Heart right ventricle (tissue), 16 donors: ENCODE data around the gene SOCS3. TPM values are rescaled to one million over a fixed set of nuclear protein-coding genes. Genes with fewer than 3 reads are reported as not detected.
A peak's percentile ranks its signal among the peaks of the same experiment; 100 is the strongest.
"Not testable (repeated sequence)": the region's sequence is repeated elsewhere in the genome, so short reads cannot be mapped to it uniquely, and the experiment has no call there.

Experiments
- ATAC-seq, 8 donors: fragments of 200-7000 bp; cut with Tn5 transposase; one replicate each; pipeline ENCODE4 v1.9.1; 2020; ENCODE audit warnings: mild to moderate bottlenecking in 8 of 8, moderate library complexity in 8 of 8, moderate number of reproducible peaks in 1 of 8
- DNase-seq, 2 donors: peaks; one replicate each; pipeline ENCODE4 v3.0.0-alpha.2; 2020
- H3K27ac ChIP-seq, 10 donors: fragments of 200-600 bp; sonication (generic) in 2 of 10; one replicate each; pipeline versions ENCODE4 v1.5.0 to v1.8.0; 2020 to 2022; ENCODE audit warnings: mild to moderate bottlenecking in 3 of 10
- H3K27me3 ChIP-seq, 7 donors: fragments of 200-600 bp; one replicate each; pipeline ENCODE4 v1.8.0; 2021 to 2022; ENCODE audit warnings: mild to moderate bottlenecking in 2 of 7
- H3K36me3 ChIP-seq, 9 donors: fragments of 200-600 bp; sonication (generic) in 1 of 9; one replicate each; pipeline versions ENCODE4 v1.5.0 to v1.8.0; 2020 to 2022; ENCODE audit warnings: mild to moderate bottlenecking in 2 of 9
- H3K4me1 ChIP-seq, 9 donors: fragments of 200-600 bp; sonication (generic) in 1 of 9; one replicate each; pipeline versions ENCODE4 v1.5.0 to v1.8.0; 2020 to 2022; ENCODE audit warnings: mild to moderate bottlenecking in 4 of 9
- H3K4me3 ChIP-seq, 10 donors: fragments of 200-600 bp; sonication (generic) in 2 of 10; one replicate each; pipeline versions ENCODE4 v1.5.0 to v1.8.0; 2020 to 2022; ENCODE audit warnings: mild to moderate bottlenecking in 7 of 10, moderate library complexity in 2 of 10
- H3K9me3 ChIP-seq, 11 donors: fragments of 200-600 bp in 10 of 11; sonication (generic) in 2 of 11; one replicate each; pipeline versions ENCODE4 v1.5.0 to v1.8.0; 2013 to 2022; ENCODE audit warnings: mild to moderate bottlenecking in 2 of 11, control low read depth in 1 of 11, moderate library complexity in 1 of 11
- CTCF ChIP-seq, 9 donors: fragments of 200-600 bp; sonication (generic) in 2 of 9; IDR thresholded peaks; one replicate each; pipeline versions ENCODE4 v1.5.0 to v1.8.0; 2021 to 2022; ENCODE audit warnings: antibody characterized with exemption in 9 of 9, mild to moderate bottlenecking in 5 of 9, moderate library complexity in 1 of 9
- WGBS, 2 donors: extraction: QIAGEN DNeasy Blood & Tissue Kit; methylation state at CpG; one replicate each; pipeline ENCODE4 v1.1.7; 2013; ENCODE audit warnings: inconsistent platforms in 1 of 2; 5-methylcytosine and 5-hydroxymethylcytosine counted together
- intact Hi-C, 10 donors: fragments of 100-400 bp; cut with DNase I; formaldehyde crosslinking; loops; one replicate each; pipeline versions ENCODE4 v1.11.1 to v1.14.2; 2022
- polyA plus RNA-seq, 2 donors: library from polyadenylated mRNA; stranded (reverse); fragments of 200-250 nt; gene quantifications; one replicate each; pipeline ENCODE4 v1.2.3, GENCODE V29; 2013
- total RNA-seq, 10 donors: library from RNA; stranded (reverse); fragmentation: NEBNext Ultra II Directional in 3 of 10; extraction: Animal tissue kit (Norgen Biotek cat#: 25700) in 3 of 10; gene quantifications; one replicate each; pipeline versions ENCODE4 v1.2.1 to v1.2.4, GENCODE V29; 2021 to 2023
- donor health status: Arrhythmogenic right ventricular cardiomyopathy.
- donor health status: ischemic (EF 13 %, LVEDD 7.1; RV severe dilation, severe dysfunction).
- donor health status: healthy with polysubstance abuse.
- donor health status: DM: no; HTN: yes; CAD: no.
- donor health status: DM: no; HTN: no; CAD: no.
- donor health status: ischemic (EF 25% LVEDD 6.9; RV normal size, moderate dysfunction).
- donor health status: ischemic (EF 25% LVEDD 5.7; RV mildly dilated, moderate dysfunction).
- donor health status: healthy.
- donor health status: DM: yes; HTN: yes; CAD: no.
- donor health status: Ischemic cardiomyopathy.
- donor health status: ischemic (EF 35%, LVEDD 5.7; RV mildly dilated, moderate dysfunction).
- donor health status: nonischemic (EF 11% LVEDD 7.7; RV severe dilation, severe dysfunction).
- donor health status: DM: yes; HTN: yes; CAD: no.
- donor health status: PGD.
- donor health status: ischemic (EF 29% LVEDD 5.4; RV normal size, mild dysfunction).
- donor health status: nonischemic (EF 23%, LVEDD 6.1; RV moderate dilation, normal function).

Gene SOCS3
- total and polyA plus RNA-seq, 12 donors: 7.7 to 189 (median 17.0) TPM

GRCh38 chr17:78337244-78338109 is 22.4 kb downstream of the SOCS3 start:
- Histone ChIP-seq H3K36me3 (no peaks in the 10 kb centered on the region), H3K4me3 (no peak overlapping the region), H3K9me3 (no peaks in the 10 kb centered on the region), H3K4me1 (peaks cover 5 to 74% (median 12%) of the 10 kb centered on the region in 9 donors), H3K27ac (peak overlapping the region in 1 of 10 donors; percentile 77), H3K27me3 (no peaks in the 10 kb centered on the region)
- intact Hi-C loops: loop anchor here in 1 of 10 donors (5.0 kb wide), 1 partner anchor 45 kb away; no protein-coding TSS in a partner anchor
- TF ChIP-seq CTCF (IDR thresholded peaks at IDR 0.05): no peak
- WGBS, 2 donors: 89 to 92% methylated on average over 19 of the region's 19 CpGs
- ATAC-seq (peak in 4 of 8 donors; percentile 2 to 26 (median 7)), DNase-seq (no peak)

GRCh38 chr17:78335209-78335608 is 24.7 kb downstream of the SOCS3 start:
- Histone ChIP-seq H3K9me3 (no peaks in the 10 kb centered on the region), H3K4me1 (peaks cover 0 to 55% (median 0%) of the 10 kb centered on the region in 9 donors), H3K4me3 (no peak overlapping the region), H3K36me3 (no peaks in the 10 kb centered on the region), H3K27ac (peak overlapping the region in 1 of 10 donors; percentile 34), H3K27me3 (no peaks in the 10 kb centered on the region)
- TF ChIP-seq CTCF (IDR thresholded peaks at IDR 0.05): no peak
- ATAC-seq (no peak), DNase-seq (no peak)
- intact Hi-C loops: loop anchor here in 1 of 10 donors (5.0 kb wide), 1 partner anchor 43 kb away; no protein-coding TSS in a partner anchor
- 91 to 93% methylated on average over 11 of the region's 11 CpGs for WGBS, 2 donors

- intact Hi-C loops: no loop called here
- H3K9me3 ChIP-seq: no peaks in the 10 kb centered on the region
- H3K36me3 ChIP-seq: no peaks in the 10 kb centered on the region
- no peaks in the 10 kb centered on the region for H3K27me3 ChIP-seq
- no peak overlapping the region for H3K4me3 ChIP-seq
- WGBS, 2 donors: 58 to 64% methylated on average over 4 of the region's 4 CpGs
- DNase-seq: no peak
- TF ChIP-seq CTCF (IDR thresholded peaks at IDR 0.05): no peak
- H3K4me1 ChIP-seq: peaks cover 0 to 55% (median 0%) of the 10 kb centered on the region in 9 donors
- ATAC-seq: no peak
- H3K27ac ChIP-seq: peak overlapping the region in 1 of 10 donors; percentile 58
Observed at GRCh38 chr17:78332991-78333390, 26.9 kb downstream of the SOCS3 start.

DNA sequence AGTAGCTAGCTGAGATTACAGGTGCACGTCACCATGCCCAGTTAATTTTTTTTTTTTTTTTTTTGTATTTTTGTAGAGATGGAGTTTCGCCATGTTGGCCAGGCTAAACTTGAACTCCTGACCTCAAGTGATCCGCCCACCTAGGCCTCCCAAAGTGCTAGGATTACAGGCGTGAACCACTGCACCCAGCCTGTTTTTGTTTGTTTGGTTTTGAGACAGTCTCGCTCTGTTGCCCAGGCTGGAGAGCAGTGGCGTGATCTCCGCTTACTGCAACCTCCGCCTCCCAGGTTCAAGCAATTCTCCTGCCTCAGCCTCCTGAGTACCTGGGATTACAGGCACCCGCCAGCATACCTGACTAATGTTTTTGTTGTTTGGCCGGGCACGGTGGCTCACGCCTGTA is 28.5 kb downstream of the SOCS3 start:
- 94 to 97% methylated on average over 12 of the region's 12 CpGs for WGBS, 2 donors

More for the DNA sequence above, 28.5 kb downstream of the SOCS3 start:
- ATAC-seq, intact Hi-C loops, DNase-seq, H3K9me3 ChIP-seq, H3K36me3 ChIP-seq, H3K27me3 ChIP-seq, H3K4me3 ChIP-seq, H3K27ac ChIP-seq: not testable (repeated sequence)
- H3K4me1 ChIP-seq: peaks cover 0 to 40% (median 0%) of the 10 kb centered on the region in 9 donors
